DMS153 treated with DMSO at 0.1 percent for 48 hours (cell line): ENCODE data around the gene SLC6A13.
"Not testable (repeated sequence)": the region's sequence is repeated elsewhere in the genome, so short reads cannot be mapped to it uniquely, and the experiment has no call there.

Experiments used
- DNase-seq: peaks from one replicate; lab custom pipeline; 2025; ENCODE audit not compliant: unreplicated experiment; lab: John Stamatoyannopoulos, UW

SLC6A13 gene

GRCh38 chr12:262817-263216 lies at the start of gene SLC6A13:
TSS of gene SLC6A13 (minus strand) at chr12:262836. CDS start at chr12:260052, 2,784 bp downstream.
- DNase-seq = no peak

GRCh38 chr12:308511-308910 lies 45.9 kb upstream of the SLC6A13 start:
- DNase-seq = no peak

DNA sequence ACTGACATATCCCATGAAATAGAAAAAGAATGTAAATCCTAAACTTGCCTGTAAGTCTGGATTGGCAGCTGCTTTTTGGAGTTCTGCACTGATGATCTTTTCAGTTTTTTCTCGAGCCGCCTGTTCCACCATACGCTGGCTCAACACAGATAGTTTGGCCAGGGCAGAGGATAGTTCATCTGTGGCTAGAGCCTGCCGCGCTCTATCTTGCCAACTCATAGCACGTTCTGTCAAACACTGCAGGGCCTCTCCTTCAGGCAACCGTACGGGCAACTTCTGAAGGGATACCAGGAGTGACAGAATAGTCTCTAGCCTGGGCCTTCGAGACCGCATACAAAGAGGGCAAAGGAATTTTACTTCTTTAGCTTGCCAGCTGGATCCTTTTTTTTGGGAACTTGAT lies 44.8 kb upstream of the SLC6A13 start:
- no peak for DNase-seq

DNA sequence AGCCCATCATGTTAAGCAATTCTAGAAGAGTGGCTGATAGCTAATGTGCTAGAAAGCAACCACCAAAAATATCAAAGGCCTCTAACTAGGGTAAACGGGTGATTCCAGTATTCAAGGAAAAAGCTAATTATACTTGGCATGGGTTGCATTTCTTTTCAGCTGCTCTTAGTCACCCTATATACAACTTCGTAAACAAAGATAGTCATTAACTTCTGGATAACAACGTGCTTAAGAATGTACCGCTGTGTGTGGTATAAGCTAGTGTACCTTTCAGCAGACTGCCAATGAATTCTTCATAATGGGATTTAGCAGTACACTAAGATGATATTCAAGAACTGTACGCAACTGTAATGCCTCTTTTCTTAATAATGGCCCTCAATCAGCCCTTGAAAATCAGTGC lies 42.2 kb upstream of the SLC6A13 start:
- DNase-seq = no peak

GRCh38 chr12:302766-303165 lies 40.1 kb upstream of the SLC6A13 start:
- not testable (repeated sequence) for DNase-seq

GRCh38 chr12:300166-300565 lies 37.5 kb upstream of the SLC6A13 start:
- DNase-seq = not testable (repeated sequence)

- not testable (repeated sequence) for DNase-seq
Observed at GRCh38 chr12:299511-299910, 36.9 kb upstream of the SLC6A13 start.

- DNase-seq = not testable (repeated sequence)
Observed at GRCh38 chr12:298059-298458, 35.4 kb upstream of the SLC6A13 start.

DNA sequence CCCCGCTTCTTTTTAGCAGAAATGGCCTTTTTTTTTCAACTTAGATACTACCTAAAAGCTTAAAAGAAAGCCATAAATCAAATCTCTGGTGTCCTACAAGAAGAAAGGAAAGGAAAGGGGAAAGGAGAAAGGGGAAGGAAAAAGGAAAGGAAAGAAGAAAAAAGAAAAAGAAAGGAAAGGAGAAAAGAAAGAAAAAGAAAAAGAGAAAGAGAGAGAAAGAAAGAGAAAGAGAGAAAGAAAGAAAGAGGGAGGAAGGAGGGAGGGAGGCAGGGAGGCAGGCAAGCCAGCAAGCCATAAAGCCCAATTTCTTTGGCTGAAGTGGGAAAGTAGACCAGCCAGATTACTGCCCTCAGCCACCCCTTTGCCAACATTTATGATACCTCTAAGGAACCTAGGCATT lies 32.5 kb upstream of the SLC6A13 start:
- DNase-seq = no peak

GRCh38 chr12:293199-293598 lies 30.6 kb upstream of the SLC6A13 start:
- DNase-seq = no peak

- DNase-seq = no peak
Observed at GRCh38 chr12:292186-292585, 29.6 kb upstream of the SLC6A13 start.

DNA sequence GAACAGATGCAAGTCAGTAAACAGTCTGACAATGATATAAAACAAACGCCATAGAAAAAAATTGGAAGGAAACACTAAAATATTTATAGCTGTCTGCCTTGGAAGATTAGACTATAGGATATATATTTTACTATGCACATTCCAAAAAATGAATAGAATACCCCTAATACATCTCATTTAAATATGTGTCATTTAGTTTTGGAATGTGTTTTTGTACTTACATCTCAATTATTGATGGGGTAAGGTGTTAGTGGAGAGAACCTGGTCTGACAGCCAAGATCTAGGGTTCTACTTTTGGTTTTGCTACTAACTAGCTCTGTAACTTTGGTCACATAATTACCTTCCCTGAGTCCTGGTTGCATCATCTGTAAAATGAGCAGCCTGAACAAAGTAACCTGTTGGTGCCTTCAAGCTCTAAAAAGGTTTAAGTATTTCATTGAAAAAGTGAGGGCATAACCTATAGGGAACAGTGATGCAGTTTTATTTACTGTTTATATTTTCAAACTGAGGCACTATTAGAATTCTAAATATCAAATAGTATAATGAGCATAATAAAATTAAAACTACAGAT lies 28.6 kb upstream of the SLC6A13 start:
- no peak for DNase-seq

DNA sequence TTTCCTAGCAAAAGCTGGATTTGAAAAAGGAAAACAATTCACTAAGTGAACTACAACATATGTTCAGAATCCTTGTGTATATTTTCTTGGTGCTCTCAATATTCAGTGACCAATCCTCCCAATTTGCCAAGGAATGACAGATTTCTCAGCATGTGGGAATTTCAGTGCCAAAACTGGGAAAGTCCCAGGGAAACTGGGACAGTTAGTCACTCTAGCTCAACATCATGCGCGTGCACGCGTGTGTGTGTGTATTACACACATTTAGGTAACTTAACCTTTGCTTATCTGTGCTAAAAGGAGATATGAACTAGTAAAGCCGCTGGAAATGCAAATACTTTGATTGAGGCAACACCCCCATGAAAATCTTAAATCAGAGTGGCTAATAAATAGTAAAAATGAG lies 26.1 kb upstream of the SLC6A13 start:
- DNase-seq = no peak

DNA sequence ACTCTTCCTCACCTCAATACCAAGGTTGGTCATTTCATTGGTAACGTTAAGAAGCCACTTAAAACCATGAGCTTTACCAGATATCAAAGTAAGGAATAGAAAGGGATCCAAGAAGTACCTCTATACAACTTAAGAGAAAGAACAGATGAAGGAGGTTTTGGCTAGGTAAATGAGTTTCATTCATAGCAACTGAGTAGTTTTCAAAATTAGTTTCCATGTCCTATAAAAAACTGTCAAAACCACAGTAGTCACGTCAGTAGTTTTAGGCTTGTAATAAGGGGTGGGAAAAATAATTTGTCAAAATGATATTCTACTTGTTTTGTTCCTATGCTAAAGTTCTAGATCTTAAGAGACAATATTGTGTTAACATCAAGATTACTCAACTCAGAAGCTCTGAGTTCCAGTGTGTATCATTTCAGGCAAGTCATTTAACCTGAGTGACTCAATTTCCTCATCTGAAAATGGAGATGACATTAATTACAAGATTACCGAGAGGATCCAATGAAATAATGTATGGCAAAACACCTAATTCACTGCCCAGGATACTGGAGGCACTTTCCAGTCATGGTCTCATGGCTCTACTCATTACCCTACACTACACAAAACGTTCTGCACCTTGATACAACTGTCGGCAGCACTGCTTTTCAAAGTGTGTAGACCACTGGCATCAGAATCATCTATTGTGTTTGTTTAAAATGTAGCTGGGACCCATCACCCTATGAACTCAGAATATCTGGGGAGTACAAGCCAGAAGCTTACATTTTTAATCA lies 24.1 kb upstream of the SLC6A13 start:
- no peak for DNase-seq

DNA sequence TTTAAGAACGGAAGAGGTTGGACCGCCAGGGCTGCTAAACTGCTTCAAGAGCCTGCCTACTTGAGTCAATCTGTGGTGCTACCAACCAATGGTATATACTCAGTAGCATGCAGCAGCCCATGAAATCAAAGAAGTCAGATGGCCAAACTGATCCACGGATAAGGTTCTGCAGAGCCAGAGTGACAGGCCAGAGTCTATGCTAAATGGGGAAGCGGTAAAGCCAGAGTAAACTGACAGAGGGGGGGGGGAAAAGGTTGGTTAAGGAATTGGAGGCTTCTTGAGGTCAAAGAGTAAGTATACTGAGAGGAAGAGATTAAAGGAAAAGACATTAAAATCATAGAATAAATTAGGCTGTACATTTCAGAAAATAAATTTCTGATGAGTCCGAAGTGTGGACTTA lies 15.4 kb upstream of the SLC6A13 start:
- no peak for DNase-seq

GRCh38 chr12:275812-276211 lies 13.2 kb upstream of the SLC6A13 start:
- DNase-seq = no peak

DNA sequence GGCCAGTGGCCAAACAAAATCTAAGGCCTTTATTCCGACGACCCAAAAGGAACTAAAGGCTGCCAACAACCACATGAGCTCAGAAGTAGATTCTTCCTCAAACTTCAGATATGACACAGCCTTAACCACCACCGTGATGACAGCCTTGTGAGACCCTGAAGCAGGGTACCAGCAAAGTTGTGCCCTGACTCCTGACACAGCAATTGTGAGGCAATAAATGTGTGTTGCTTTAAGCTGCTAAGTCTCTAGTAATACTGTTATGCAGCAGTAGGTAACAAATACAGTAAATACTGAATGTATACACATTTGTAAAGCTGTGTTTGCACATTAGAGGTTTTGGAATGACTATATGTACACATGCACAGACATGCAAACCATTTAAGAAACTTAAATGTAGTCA lies 10.7 kb upstream of the SLC6A13 start:
- DNase-seq = no peak

DNA sequence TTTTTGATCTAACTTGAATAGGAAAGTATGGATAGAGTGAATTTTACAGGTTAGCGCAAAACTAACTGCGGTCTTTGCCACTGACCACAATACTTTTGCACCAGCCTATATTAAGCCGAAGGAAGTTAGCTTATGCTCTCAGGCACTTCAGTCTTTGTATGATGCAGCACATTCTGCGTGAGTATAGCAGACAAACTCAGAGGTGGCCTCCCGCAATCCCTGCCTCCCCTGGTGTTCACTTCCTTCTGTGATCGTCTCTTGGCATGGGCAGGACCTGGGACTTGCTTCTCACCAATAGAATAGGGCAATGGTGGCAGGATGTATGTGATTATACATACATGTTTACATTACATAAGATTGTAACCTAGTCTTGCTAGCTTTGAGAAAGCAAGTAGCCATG lies 10.3 kb upstream of the SLC6A13 start:
- no peak for DNase-seq

DNA sequence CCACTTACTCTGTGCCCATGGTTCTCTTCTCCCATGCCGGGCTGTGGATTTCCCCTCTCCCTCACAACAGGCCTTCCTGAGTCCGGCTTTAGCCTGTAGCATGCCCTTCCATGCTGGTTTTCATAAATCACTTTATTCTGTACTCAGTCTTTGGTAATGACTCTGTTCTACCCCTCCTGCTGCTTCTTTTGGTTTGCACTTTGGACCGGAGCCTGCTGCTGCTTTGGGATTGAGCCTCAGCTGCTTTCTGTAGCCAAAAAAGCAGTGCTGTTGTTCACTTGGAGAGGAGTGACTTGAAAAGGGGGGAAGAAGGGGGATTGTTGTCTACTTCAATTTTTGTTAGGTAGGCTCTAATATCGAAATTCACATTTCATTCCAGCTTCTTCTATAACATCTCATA lies 8.5 kb upstream of the SLC6A13 start:
- no peak for DNase-seq

GRCh38 chr12:269191-269590 lies 6.6 kb upstream of the SLC6A13 start:
- no peak for DNase-seq

DNA sequence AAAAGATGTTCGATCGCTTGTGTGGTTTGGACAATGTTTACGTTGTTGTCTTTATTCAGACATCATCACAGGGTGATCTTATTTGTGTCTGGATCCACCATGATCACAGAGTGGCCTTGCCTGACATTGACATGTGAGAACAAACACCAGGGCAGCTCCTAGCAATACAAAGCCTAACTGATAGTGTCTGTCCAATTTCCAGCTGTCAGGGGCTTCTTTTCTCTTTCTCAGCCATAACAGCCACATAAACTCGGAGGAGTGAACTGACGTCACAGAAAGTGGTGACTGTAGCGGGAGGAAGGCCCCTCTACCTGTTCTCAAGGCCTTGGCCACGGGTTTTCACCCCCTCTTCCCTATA lies 5.8 kb upstream of the SLC6A13 start:
- DNase-seq = no peak

DNA sequence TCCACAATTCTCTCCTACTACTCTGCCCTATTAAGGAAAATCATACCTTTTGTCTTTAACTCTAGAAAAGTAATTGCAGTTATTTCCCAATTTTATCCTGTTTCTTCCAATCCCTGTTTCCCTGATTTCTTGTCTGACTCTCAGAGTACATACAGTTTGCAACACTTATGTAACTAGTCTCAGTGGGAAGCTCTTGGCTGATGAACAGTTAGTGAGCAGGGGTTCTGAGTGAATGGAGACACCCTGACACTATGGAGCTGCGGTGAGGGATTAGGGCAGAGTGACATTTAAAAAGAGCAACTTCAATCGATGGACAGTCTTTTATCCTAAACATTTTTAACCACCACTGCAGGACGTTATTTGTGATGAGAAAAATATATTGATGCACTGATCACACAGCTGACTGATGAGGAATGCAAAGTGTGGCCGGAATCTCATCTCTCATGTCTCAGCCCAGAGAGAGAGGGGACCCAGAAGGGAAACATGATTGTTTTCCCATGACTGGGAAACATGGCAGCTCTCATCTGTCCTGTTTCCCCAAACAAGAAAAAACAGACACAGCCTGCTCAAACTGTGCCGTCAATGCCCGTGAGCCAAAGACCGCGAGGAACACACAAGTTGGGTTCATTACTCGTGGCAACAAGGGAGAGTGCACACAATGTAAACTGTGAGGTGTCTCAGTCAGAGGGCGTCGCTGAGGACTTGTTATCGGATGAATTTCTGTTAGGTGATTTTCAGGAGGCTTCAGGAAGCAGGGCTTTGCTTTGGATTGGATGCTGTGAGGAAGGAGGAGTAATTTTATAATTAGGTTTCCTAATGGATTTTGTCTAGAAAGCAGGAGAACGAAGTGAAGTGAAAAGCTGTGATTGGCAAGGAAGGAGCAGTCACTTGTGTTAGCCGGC lies 5.2 kb upstream of the SLC6A13 start:
- DNase-seq = no peak
